ENCODE results near the gene FKBP8. TPM values are rescaled to one million over a fixed set of nuclear protein-coding genes. Genes with fewer than 3 reads are reported as not detected.
"Not testable (repeated sequence)": the region's sequence is repeated elsewhere in the genome, so short reads cannot be mapped to it uniquely, and the experiment has no call there.

The FKBP8 gene
- total and polyA plus RNA-seq, 2 of the 4 experiments (the other 2 are of a cell fraction): 153 to 289 TPM

DNA sequence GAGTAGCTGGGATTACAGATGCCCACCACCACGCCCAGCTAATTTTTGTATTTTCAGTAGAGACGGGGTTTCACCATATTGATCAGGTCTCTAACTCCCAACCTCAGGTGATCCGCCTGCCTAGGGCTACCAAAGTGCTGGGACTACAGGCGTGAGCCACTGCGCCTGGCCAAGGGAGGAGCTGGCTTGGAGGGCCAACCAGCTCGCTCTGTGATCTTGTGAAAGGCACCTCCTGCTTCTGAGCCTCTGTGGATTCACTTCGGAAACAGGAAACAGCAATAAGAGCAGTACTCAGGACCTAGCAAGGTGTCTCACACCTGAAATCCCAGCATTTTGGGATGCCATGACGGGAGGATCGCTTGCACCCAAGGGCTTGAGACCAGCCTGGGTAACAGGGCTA, 19.5 kb downstream of the FKBP8 start:
- Histone ChIP-seq H3K23ac (ENCODE audit: low read depth, low read length) (no peak overlapping the region), H2BK120ac (ENCODE audit: low read depth, low read length) (no peak overlapping the region), H3K36me3 (ENCODE audit: control insufficient read depth, insufficient read depth, low read length) (no peaks in the 10 kb centered on the region), H3K4me1 (ENCODE audit: control insufficient read depth, insufficient read depth, low read length) (peaks cover 2% of the 10 kb centered on the region; the same call in 1 of the 2 replicates), H4K8ac (ENCODE audit: low read depth in 2 of 2, low read length in 2 of 2) (no peak overlapping the region), H3K27ac (ENCODE audit: insufficient read depth, low read length) (no peak overlapping the region), H3K4ac (ENCODE audit: low read depth, low read length) (no peak overlapping the region), H2BK5ac (ENCODE audit: low read depth, low read length, poor library complexity, severe bottlenecking) (no peak overlapping the region), H3K4me2 (ENCODE audit: low read depth, low read length) (no peak overlapping the region), H3K56ac (ENCODE audit: extremely low read depth, insufficient read depth, low read length) (no peak overlapping the region), H2AK9ac (replicated peaks; ENCODE audit: low read depth, low read length, poor library complexity) (no peak overlapping the region), H4K5ac (ENCODE audit: low read depth, low read length) (no peak overlapping the region), H2BK20ac (ENCODE audit: low read depth, low read length) (no peak overlapping the region), H3K9me1 (ENCODE audit: insufficient read depth, low read length) (peaks cover 9% of the 10 kb centered on the region), H3K9me3 (ENCODE audit: control insufficient read depth, insufficient read depth, low read length) (no peaks in the 10 kb centered on the region), H2AFZ (replicated peaks; ENCODE audit: low read length, poor library complexity) (peak overlapping the region; percentile 15), H3K79me1 (ENCODE audit: low read depth in 1 of 2, low read length in 2 of 2) (peaks cover 0 to 20% of the 10 kb centered on the region in 2 experiments; a peak in 2 of 4 replicates), H2AK5ac (ENCODE audit: low read depth, low read length) (no peak overlapping the region), H2BK15ac (ENCODE audit: low read depth, low read length) (no peak overlapping the region), H3K14ac (replicated peaks; ENCODE audit: low read depth, low read length) (no peak overlapping the region), H3K4me3 (ENCODE audit: insufficient read depth, low read depth, low read length) (no peak overlapping the region), H3K18ac (ENCODE audit: low read depth, low read length) (no peak overlapping the region), H4K91ac (ENCODE audit: insufficient read depth, low read depth, low read length) (no peak overlapping the region), H3K9ac (ENCODE audit: low read depth, low read length) (no peak overlapping the region), H3K27me3 (ENCODE audit: control insufficient read depth, insufficient read depth, low read length) (no peaks in the 10 kb centered on the region), H4K20me1 (ENCODE audit: insufficient read depth, low read length) (peaks cover 18% of the 10 kb centered on the region)
- BruUV-seq (replicated peaks): no TSS peak
- TF ChIP-seq RCOR1 (IDR thresholded peaks at IDR 0.05; ENCODE audit: insufficient replicate concordance, low read length) (no peak), FOS (IDR thresholded peaks at IDR 0.05; ENCODE audit: low read depth, low read length) (no peak)
- CTCF ChIA-PET: no interaction called here
- dilution Hi-C loops (cut with HindIII; ENCODE audit: low sequenced_read_pairs, unreplicated experiment) (no loop called here), intact Hi-C loops (cut with micrococcal nuclease) (no loop called here), in situ Hi-C loops (cut with MboI; ENCODE audit: low sequenced_read_pairs) (no loop called here)
- WGBS, 2 experiments (ENCODE audit: extremely low coverage in 2 of 2, insufficient read length in 1 of 2): 92% methylated on average over 6 of the region's 9 CpGs; no CpG with 5 or more reads in 1 of the 2 experiments
- DNase-seq (no peak), ATAC-seq (ENCODE audit: low read depth) (no peak)
- POLR2A ChIA-PET (ENCODE audit: unreplicated experiment): no interaction called here

DNA sequence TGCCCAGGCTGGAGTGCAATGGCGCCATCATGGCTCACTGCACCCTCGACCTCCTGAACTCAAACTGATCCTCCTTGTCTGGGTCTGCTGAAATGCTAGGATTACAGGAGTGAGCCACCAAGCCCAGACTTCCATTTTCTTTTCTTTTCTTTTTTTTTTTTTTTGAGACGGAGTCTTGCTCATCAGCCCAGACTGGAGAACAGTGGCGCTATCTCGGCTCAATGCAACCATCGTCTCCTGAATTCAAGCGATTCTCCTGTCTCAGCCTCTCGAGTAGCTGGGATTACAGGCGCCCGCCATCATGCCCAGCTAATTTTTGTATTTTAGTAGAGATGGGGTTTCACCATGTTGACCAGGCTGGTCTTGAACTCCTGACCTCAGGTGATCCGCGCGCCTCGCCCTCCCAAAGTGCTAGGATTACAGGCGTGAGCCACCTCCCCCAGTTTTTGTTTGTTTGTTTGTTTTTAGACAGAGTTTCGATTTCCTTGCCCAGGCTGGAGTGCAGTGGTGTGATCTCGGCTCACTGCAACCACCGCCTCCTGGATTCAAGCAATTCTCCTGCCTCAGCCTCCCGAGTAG, 20.4 kb downstream of the FKBP8 start:
- H3K9me3 ChIP-seq (ENCODE audit: control insufficient read depth, insufficient read depth, low read length); H3K4me2 ChIP-seq (ENCODE audit: low read depth, low read length); H3K23ac ChIP-seq (ENCODE audit: low read depth, low read length); H2BK20ac ChIP-seq (ENCODE audit: low read depth, low read length); H4K91ac ChIP-seq (ENCODE audit: insufficient read depth, low read depth, low read length); H3K56ac ChIP-seq (ENCODE audit: extremely low read depth, insufficient read depth, low read length); dilution Hi-C loops (cut with HindIII; ENCODE audit: low sequenced_read_pairs, unreplicated experiment); ATAC-seq (ENCODE audit: low read depth); H3K4me1 ChIP-seq (ENCODE audit: control insufficient read depth, insufficient read depth, low read length); H2AK9ac ChIP-seq (replicated peaks; ENCODE audit: low read depth, low read length, poor library complexity); H3K18ac ChIP-seq (ENCODE audit: low read depth, low read length); DNase-seq; BruUV-seq (replicated peaks); H3K4me3 ChIP-seq (ENCODE audit: insufficient read depth, low read depth, low read length); H3K27me3 ChIP-seq (ENCODE audit: control insufficient read depth, insufficient read depth, low read length); H3K9me1 ChIP-seq (ENCODE audit: insufficient read depth, low read length); H2BK15ac ChIP-seq (ENCODE audit: low read depth, low read length); in situ Hi-C loops (cut with MboI; ENCODE audit: low sequenced_read_pairs); H3K36me3 ChIP-seq (ENCODE audit: control insufficient read depth, insufficient read depth, low read length): not testable (repeated sequence)
- Histone ChIP-seq H2AFZ (replicated peaks; ENCODE audit: low read length, poor library complexity) (peak overlapping the region; percentile 76), H3K9ac (ENCODE audit: low read depth, low read length) (peak overlapping the region; percentile 16; the same call in 1 of the 2 replicates), H2BK5ac (ENCODE audit: low read depth, low read length, poor library complexity, severe bottlenecking) (peak overlapping the region; percentile 47), H4K8ac (ENCODE audit: low read depth in 2 of 2, low read length in 2 of 2) (peak overlapping the region; percentile 13 to 83; a peak in 3 of 4 replicates), H4K5ac (ENCODE audit: low read depth, low read length) (peak overlapping the region; percentile 29), H2BK120ac (ENCODE audit: low read depth, low read length) (0 out of 2 replicates have a peak overlapping the region, but pooled peaks have one; percentile 0), H3K79me1 (ENCODE audit: low read depth in 1 of 2, low read length in 2 of 2) (peaks cover 0 to 29% of the 10 kb centered on the region in 2 experiments; a peak in 2 of 4 replicates), H4K20me1 (ENCODE audit: insufficient read depth, low read length) (peaks cover 27% of the 10 kb centered on the region), H3K27ac (ENCODE audit: insufficient read depth, low read length) (peak overlapping the region; percentile 34; the same call in 1 of the 2 replicates), H3K4ac (ENCODE audit: low read depth, low read length) (peak overlapping the region; percentile 2), H3K14ac (replicated peaks; ENCODE audit: low read depth, low read length) (peak overlapping the region; percentile 44), H2AK5ac (ENCODE audit: low read depth, low read length) (0 out of 2 replicates have a peak overlapping the region, but pooled peaks have one; percentile 59)
- CTCF ChIA-PET: interaction anchor here (0.6 kb wide), 1 partner anchor 43 kb away, joined by 3 read pairs; no protein-coding TSS in a partner anchor
- intact Hi-C loops (cut with micrococcal nuclease): loop anchor here (1.0 kb wide), 1 partner anchor 34 kb away; the partner anchor contains the start of gene KXD1
- 67% methylated on average over 7 of the region's 19 CpGs; no CpG with 5 or more reads in 1 of the 2 experiments for WGBS, 2 experiments (ENCODE audit: extremely low coverage in 2 of 2, insufficient read length in 1 of 2)
- POLR2A ChIA-PET (ENCODE audit: unreplicated experiment): interaction anchor here (0.6 kb wide), 1 partner anchor 37 kb away, joined by 3 read pairs; no protein-coding TSS in a partner anchor

Measured in IMR-90 (cell line).